Suppressor macrophage treated with lipopolysaccharide for 1 hour (primary cell): ENCODE measurements around the gene TTC19.

Source experiments
- DNase-seq, 3 donors: peaks; one replicate each; pipeline ENCODE4 v3.0.0-alpha.2; 2020 to 2022

The TTC19 gene, protein sequence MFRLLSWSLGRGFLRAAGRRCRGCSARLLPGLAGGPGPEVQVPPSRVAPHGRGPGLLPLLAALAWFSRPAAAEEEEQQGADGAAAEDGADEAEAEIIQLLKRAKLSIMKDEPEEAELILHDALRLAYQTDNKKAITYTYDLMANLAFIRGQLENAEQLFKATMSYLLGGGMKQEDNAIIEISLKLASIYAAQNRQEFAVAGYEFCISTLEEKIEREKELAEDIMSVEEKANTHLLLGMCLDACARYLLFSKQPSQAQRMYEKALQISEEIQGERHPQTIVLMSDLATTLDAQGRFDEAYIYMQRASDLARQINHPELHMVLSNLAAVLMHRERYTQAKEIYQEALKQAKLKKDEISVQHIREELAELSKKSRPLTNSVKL

DNA sequence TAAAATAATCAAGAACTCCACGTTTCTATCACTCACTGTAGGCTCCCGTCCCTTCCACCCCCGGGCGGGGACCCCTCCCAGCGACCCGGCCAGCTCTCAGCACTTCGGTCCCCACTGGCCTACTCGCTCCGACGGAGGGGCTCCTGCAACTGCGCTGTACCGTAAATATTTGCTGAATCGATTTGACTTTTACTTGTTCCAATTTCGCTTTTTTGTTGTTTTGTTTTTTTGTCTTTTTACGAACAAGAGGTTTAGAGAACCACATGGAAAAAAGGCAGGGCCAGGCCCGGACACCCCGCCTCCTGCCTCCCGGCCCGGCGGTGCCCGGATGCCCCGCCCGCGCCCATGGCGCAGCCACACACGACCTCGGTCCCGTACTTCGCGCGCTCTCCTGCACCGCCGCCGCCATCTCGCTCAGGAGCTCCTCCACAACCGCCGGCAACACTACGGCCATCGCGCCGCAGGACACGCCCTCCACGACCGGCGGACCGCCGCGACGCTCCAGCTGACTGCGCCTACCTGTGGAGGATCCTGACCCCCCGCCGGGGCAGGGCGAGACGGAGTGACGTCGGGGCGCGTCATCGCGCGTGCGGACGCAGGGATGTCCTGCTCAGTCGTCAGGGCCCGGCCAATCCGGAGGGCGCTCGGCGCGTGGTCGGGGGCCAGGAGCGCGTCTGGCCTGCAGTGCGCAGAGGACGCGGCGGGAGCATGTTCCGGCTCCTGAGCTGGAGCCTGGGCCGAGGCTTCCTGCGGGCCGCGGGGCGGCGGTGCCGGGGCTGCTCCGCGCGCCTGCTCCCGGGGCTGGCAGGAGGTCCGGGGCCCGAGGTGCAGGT is at the start of gene TTC19, which contains the start of gene ZSWIM7:
Gene TTC19 (plus strand): TSS at position 684 of the 833 bp plus-strand sequence. CDS start 25 bp downstream, at position 709.
Gene ZSWIM7 (minus strand): TSS at position 564 of the 833 bp plus-strand sequence. CDS start 110 bp downstream, at position 454.
- peak; percentile 94 to 97 (median 95) for DNase-seq

DNA sequence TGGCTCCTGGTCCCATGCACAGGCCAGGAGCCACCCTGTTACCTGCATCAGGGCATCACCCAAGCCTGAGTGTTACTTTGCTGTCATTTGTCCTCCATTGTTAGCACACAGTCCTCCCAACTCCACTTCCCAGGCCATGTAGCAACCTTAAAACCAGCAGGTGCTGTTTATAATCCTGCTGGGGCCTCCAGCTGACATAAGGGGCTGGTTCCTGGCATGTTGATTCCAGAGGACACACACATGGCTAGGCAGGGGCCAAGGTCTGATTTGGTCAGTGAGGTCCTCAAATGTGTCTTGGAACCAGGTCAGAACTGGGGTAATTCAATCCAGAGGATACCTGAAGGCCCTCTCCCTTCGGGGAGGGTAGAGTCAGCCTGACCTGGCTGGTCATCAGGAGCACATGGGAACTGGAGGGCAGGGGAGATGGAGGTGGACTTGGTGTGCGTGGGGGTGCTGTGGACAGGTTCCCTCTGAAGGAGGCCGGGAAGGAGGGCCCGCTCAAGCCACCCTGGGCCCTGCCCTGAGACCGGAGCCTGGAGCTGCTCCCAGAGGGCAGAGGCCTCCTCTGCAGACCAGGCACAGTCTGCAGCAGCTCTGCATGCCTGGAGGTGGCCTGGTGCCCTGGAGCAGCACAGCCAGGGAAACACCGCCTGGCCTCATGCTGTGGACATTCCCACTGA is 48.1 kb upstream of the TTC19 start:
- no peak for DNase-seq

DNA sequence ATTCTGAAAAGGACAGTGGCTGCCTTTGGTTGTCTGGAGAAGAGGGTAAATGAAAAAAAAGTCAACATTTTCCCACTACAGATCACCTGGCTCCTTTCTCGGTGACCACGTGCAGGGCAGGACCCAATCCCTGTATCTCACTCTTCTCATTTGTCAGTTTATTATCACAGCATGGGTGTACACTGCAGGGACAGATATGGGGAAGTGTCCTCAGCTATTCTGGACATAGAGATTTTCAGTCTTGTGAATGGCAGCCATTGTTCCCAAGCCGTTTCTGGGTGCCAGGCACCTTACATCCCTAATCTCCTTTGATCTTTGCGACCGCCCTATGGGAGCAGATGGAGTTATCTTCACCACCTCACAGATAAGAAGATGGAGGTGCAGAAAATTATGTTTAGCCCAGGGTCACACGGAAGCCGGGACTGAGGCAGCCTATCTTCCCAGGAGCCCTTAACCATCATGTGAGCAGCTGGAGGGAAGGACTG is 47.5 kb upstream of the TTC19 start:
- no peak for DNase-seq

DNA sequence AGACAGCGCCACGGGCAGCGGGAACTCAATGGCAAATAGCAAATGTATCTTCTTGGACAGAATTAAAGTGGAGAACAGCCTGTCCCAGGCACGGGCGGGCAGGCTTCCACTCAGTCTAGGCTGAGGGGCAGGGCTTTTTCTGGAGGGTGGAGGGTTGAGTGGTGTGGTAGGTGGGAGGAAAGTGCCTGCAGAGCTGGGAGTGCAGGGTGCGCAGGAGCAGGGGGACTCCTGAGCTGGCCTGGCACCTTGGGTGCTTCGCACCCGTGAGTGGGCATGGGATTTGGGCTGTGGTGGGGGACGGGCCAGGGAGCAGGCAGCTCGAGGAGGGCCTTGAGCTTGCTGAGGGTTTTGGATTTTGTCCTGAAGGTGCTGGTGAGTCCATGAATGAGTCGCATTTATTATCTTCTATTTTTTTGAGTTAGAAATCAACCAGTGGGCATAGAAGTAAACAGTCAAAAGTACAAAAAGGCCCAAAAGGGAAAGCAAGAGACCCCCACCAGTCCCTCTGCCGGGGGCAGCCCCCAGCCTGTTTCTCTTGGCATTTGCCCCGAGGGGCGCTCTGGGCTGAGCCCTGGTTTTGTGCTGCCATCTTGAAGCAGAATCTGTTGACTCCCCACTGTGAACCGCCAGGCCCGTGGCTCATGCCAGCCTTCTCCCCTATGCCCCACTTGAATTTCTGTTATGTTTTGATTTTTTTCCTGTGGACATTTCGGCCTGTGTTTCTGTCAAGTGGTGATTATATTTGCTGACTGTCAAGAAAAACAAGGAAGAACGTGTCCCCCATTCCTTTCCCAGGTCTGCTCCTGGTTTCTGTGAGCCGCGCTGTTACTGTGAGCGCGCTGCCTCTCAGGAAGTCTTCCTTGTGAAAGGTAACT is 46.5 kb upstream of the TTC19 start:
- no peak for DNase-seq

DNA sequence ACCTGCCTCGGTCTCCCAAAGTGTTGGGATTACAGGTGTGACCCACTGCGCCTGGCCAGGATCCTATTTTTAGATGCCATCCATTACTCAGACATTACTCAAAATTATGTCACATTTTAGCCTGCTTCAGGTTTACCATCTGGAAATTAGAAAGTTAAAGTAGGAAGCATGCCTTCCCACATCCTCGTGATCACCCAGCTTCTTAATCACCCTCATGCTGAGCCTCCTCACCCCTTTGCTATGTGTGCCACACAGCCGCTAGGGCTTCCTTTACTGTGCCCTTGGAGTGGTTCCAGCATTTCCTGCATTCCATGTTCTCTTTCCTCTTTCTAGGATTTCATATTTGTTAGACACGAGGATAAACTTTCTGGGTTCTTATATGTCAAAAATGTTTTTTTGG is 45.4 kb upstream of the TTC19 start:
- peak; percentile 84 to 90 (median 86) for DNase-seq

DNA sequence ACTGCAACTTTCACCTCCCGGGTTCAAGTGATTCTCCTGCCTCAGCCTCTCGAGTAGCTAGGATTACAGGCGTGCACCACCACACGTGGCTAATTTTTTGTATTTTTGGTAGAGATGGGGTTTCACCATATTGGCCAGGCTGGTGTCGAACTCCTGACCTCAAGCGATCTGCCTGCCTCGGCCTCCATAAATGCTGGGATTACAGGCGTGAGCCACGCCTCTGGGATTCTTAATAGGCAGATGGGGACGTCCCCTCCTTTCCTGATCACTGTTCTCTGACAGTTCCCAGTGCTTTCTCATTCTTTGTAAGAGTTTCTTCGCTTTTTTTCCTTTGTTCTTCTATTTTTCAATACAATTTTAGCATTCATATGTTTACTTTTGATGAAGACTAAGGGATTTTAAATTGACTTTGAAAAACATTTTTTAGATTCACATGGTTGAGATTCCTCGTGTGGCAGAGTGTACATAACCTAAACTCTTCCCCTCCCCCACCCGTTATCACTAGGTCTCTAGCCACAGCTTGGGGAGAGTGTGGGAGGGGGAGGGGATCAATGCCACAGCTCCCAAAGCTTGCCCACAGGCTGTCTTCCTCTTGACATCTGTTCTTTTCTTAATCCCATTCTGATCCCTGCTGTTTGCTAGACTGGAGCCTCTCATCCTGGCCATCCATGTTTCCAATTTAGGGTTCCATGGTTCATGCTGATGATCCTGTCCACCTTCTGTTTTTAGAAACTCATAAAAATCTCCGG is 43.7 kb upstream of the TTC19 start:
- peak in 2 of 3 donors; percentile 42 to 68 for DNase-seq

DNA sequence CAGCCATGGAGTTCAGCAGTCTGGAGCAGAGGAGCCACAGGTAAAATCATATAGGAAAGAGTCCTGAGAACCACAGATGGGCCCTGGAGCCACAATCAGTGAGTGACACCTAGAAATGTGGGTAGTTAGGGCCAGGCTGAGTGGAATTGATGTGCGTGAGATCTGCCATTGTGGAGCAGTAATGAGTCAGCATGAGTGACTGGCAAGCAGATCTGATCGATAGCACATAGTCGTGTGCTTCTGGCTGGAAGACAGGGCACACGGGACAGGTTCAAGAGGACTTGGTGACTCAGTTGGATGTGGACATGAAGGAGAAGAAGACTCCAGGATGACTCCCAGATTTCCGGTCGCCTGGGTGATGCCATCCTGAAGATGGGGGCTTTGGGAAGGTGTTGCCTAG is 42.4 kb upstream of the TTC19 start:
- DNase-seq = no peak

DNA sequence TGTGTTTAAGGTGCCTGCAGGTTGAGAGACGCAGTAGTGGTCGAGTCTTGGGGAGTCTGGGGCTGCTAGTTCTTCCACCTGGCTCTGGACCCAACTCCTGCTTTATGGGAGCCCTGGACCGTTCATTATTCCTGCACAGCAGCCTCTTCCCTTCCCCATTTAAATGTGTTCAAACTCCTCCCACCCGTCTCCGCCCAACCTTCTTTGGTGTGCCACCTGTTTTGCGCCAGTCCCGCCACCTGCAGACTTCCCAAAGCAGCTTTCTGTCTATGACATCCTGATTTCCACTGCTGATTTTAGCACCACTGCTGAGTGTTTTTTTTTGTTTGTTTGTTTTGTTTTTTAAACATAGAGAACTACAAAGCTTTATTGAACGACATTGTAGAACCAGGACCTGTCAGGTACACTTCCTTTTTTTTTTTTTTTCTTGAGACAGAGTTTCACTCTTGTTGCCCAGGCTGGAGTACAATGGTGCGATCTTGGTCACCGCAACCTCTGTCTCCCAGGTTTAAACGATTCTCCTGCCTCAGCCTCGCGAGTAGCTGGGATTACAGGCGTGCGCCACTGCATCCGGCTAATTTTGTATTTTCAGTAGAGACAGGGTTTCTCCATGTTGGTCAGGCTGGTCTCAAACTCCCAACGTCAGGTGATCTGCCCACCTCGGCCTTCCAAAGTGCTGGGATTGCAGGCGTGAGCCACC is 41.9 kb upstream of the TTC19 start:
- no peak for DNase-seq

DNA sequence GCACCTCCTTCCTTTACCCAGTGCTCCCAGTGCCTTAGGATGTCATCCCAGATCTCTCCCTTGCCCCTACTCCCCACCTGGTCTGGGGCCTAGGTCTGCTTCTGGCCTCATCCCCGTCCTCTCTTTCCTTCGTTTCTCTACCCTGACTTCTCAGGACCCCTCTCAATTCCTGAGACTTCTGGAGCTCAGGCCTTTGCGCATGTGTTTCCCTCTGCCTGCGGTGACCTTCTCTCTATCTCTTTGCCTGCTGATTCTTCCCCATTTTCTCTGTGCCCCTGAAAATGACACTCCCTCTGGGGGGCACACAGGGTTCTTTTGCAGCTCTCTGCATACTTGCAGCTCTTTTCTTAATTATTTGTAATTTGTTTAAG is 41.2 kb upstream of the TTC19 start:
- no peak for DNase-seq

DNA sequence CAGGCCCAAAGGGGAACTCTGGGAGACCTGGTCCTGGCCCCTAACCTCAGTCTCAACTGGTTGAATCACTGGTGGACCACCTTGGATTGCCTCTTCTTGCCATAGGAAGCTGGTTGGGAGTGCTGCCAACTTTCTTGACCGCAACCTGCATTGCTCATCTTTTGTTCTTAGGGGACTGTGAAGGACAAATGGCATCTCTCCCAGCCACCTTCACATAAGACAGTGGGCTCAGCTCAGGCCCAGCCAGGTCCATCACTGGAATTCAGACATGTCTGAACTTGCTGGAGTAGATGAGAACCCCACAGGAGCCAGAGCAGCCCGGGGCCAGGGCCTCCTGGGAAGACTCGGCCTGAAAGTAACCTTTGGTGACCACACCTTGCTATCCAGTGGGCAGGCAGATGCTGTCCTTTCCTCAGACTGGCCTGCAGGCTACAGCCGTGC is 35.9 kb upstream of the TTC19 start:
- no peak for DNase-seq

DNA sequence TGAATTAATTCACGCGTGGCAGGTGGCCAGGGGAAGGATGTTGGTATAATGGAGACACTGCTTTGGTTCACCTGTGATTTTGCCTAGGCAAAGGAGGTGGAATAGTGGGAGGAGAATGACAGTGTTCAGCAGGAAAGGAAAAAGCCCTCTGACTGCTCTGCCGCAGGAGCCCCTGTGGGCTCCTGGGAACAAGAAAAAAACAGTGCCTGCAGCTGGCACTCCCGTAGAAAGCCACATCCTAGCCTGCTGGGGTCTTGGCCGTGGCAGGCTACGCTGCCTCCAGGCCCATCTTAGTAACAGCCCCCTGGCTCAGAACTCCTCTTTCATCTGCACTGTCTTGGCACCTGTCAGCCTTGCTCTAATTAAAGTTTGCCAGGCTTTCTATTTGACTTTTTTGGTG is 34.1 kb upstream of the TTC19 start:
- no peak for DNase-seq

DNA sequence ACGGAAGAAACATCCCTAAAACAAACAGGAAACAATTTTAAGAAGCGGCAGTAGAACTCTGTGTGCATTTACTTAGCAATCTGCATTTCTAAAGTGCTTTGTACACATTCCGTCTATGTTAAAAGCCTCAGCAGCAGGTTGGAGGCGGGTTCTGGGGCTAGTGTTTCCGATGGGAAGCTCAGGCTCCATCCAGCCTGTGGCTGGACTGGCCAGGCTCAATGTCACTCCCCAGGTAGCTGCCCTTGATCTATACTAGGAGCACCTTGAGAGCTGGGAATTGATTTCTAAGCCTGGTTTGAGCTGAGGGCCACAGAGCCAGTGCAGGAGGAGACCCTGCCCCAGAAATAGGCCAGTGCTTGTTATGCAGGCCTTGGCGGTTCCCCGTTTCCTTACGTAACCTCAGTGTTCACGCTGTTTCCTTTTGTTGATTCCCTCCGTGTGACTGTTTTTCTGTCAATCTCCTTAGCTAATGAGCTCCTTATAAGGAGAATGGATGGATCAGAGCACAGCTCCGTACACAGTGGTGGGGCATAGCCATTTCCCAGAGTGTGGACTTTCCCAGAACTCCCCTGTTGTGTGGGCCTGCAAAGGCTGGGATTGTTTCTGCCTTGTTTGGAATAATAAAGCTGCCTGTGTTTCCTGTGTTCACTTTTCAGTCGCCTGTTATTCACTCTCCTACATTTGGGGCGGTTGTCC is 33.3 kb upstream of the TTC19 start:
- peak; percentile 73 to 91 (median 77) for DNase-seq

DNA sequence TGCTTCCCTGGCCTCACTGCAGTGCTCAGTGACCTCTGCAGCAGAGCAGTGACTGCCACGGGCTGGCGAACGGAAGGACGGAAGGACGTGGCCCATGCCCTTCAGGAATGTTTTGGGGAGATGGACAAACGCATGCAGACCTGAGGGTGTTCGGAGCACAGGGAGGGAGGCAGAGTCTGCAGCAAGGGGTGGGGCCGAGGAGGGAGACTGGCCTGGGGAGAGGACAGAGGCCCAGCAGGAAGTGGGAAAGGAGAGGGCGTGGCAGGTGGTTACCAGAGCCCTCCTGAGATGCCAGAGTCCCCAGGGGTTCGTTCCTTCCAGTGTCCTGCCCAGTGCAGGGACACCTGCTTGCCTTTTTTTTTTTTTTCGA is 32.8 kb upstream of the TTC19 start:
- DNase-seq = peak in 1 of 3 donors; percentile 30

DNA sequence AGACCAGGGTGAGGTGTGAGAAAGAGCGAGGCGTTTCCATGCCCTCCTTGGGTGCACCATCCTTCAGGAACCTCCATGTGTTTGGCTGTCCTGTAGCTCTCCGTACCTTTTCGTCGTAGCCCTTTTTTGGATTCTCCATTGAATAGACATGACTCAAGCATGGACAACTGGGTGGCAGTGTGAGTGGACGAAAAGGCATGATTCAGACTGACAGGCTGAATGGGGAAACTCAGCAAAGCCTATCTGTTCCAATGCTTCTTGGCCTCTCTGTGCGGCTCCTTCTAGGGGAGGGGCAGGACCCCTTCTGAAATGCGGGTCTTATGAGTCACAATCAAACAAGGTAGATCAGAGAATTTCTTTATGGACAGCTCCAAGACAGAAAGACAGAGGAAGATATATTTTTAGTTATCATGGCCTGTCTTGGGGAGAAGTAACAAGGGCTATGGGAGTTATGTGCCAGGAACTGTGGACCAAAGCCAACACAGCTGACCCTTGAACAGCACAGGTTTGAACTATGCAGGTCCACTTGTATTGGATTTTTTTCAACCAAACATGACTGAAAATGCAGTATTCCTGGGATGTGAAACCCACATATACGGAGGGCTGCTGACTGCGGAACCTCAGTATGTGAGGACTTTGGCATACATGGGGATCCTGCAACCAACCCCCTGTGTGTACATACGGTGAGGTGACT is 31.8 kb upstream of the TTC19 start:
- DNase-seq = peak in 2 of 3 donors; percentile 33 to 54

DNA sequence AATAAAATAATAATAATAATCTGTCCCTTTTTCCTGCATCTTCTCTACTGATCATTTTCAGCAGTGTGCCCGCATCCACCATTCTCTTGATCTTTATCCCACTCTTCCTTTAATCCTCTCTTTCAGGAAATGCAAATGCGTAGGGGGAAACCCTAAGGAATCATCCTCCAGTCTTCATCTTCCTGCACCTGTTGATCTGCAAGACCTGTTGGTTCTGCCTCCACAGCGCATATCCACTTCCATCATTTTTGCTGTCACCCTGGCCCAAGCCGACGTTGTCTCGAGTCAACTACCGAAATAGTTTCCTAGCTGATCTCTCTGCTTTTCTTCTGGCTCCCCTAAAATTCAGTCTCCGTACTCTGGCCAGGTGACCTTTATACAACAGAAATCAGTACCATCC is 30.2 kb upstream of the TTC19 start:
- DNase-seq = no peak

DNA sequence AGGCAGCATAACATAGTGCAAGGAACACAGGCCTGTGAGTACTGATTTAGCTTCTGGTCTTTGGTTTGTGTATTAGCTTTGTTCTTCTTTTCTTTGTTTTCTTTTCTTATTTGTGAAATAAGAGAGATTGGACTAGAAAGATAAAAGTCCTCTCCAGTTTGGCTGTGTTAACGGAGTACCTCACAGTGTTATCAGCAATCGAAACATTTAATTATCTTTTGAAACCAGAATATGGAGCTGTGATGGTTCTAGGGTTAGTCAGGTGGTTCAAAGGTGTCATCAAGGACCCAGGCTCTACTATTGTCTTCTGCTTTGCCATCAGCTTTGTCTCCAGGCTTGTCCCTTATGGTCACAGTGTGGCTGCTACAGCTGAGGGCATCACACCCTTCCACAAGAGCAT is 29.1 kb upstream of the TTC19 start:
- no peak for DNase-seq

DNA sequence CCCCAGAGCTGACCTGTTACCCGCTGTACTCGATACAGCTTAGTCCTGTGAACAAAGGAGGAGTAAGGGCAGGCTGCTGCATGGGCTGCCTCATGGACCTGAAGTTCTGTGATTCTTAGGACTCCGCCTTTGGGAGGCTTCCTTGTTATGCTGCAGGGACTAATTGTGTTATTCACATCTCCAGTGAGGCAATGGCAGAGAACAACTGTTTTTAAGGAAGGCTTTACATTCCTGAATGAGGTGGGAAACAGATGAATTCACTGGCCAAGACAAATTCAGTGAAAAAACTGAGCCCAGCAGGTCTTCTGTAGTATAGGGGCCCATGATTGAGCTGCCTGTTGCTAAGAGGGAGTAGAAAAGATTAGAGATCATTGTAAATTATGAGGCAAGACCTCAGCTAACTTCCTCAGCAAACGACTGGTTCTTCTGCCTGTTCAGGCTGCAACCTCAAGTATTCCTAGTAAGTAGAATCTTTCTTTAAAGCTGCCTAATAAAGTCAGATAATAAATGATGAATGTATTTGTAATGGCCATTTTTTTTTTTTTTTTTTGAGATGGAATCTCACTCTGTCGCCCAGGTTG is 28.4 kb upstream of the TTC19 start:
- DNase-seq = peak in 1 of 3 donors; percentile 34

DNA sequence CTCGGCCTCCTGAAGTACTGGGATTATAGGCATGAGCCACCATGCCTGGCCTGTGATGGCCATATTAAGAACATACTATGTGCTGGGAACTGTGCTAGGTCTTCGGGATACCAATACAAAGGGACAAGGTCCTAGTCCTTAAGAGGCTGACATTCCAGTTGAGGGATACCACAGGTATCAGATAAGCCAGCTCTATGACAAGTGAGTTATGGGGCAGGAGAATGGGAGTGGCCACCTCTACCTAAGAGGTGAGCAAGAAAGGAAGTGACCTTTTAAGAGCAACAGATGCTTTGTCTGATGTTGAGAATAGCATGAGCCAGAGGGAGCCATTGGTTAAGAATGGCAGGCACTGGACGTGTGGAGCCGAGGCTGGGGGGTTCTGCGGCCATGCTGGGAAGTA is 27.7 kb upstream of the TTC19 start:
- DNase-seq = no peak

DNA sequence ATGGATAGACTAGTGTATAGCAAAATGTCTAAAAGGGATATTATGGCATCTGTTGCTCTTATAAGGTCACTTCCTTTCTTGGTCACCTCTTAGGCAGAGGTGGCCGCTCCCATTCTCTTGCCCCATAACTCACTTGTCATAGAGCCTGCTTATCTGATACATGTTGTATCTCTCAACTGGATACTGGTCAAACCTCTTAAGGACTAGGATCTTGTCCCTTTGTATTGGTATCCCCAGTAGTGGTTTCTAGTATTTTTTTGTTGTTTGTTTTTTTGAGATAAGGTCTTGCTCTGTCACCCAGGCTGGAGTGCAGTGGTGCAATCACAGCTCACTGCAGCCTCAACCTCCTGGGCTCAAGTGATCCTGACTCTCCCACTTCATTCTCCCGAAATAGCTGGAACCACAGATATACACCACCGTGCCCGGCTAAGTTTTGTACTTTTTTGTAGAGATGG is 27.1 kb upstream of the TTC19 start:
- DNase-seq = no peak
